SJCRH30 (cell line): ENCODE measurements around the gene S100A16. TPM values are rescaled to one million over a fixed set of nuclear protein-coding genes. Genes with fewer than 3 reads are reported as not detected.

Source experiments
- DNase-seq, 2 experiments: peaks; one replicate each; pipeline ENCODE4 v3.0.0-alpha.2; 2015 to 2020
- H3K27ac ChIP-seq: fragments of 250-450 bp; sonication (Bioruptor Pico); 2 replicates; pipeline ENCODE4 v1.5.1; 2020; ENCODE audit warnings: mild to moderate bottlenecking, moderate library complexity
- H3K27me3 ChIP-seq: fragments of 250-450 bp; sonication (Bioruptor Pico); 2 replicates; pipeline ENCODE4 v1.5.1; 2020; ENCODE audit warnings: mild to moderate bottlenecking, moderate library complexity
- H3K36me3 ChIP-seq: fragments of 250-450 bp; sonication (Bioruptor Pico); 2 replicates; pipeline ENCODE4 v1.5.1; 2020; ENCODE audit warnings: mild to moderate bottlenecking, moderate library complexity
- H3K4me1 ChIP-seq: fragments of 250-450 bp; sonication (Bioruptor Pico); 2 replicates; pipeline ENCODE4 v1.5.1; 2020; ENCODE audit warnings: mild to moderate bottlenecking, moderate library complexity
- H3K4me3 ChIP-seq: fragments of 250-450 bp; sonication (Bioruptor Pico); 2 replicates; pipeline ENCODE4 v1.5.1; 2020; ENCODE audit warnings: mild to moderate bottlenecking, moderate library complexity
- H3K9me3 ChIP-seq: fragments of 250-450 bp; sonication (Bioruptor Pico); replicated peaks from 2 replicates; pipeline ENCODE4 v1.5.1; 2020; ENCODE audit warnings: mild to moderate bottlenecking, moderate library complexity
- total RNA-seq: library from RNA; depleted of rRNA; stranded (reverse); fragments of >200 nt; shearing (Covaris generic); gene quantifications from 2 replicates; pipeline ENCODE4 v1.2.3, GENCODE V29; 2014

Gene S100A16
- total RNA-seq, 1 experiment from 2014 or later = 46.6 TPM

GRCh38 chr1:153614906-153615305 is 2.0 kb upstream of the S100A16 start:
- H3K27me3 ChIP-seq = no peaks in the 10 kb centered on the region
- no peak for DNase-seq
- H3K4me3 ChIP-seq = no peak overlapping the region
- peaks cover 7% of the 10 kb centered on the region for H3K36me3 ChIP-seq
- peaks cover 8% of the 10 kb centered on the region for H3K4me1 ChIP-seq
- H3K27ac ChIP-seq = no peak overlapping the region
- H3K9me3 ChIP-seq = no peaks in the 10 kb centered on the region

- Histone ChIP-seq H3K9me3 (no peaks in the 10 kb centered on the region), H3K36me3 (peaks cover 2% of the 10 kb centered on the region), H3K27me3 (no peaks in the 10 kb centered on the region), H3K4me1 (peaks cover 13% of the 10 kb centered on the region), H3K4me3 (no peak overlapping the region), H3K27ac (no peak overlapping the region)
- no peak for DNase-seq
Measured at GRCh38 chr1:153614189-153614900, 1.4 kb upstream of the S100A16 start.

- no peaks in the 10 kb centered on the region for H3K27me3 ChIP-seq
- H3K9me3 ChIP-seq = no peaks in the 10 kb centered on the region
- peaks cover 22% of the 10 kb centered on the region for H3K4me1 ChIP-seq
- peak overlapping the region; percentile 59 for H3K4me3 ChIP-seq
- DNase-seq = no peak
- no peaks in the 10 kb centered on the region for H3K36me3 ChIP-seq
- no peak overlapping the region for H3K27ac ChIP-seq
Measured at GRCh38 chr1:153613406-153613805, 469 bp upstream of the S100A16 start.

- DNase-seq = no peak
- Histone ChIP-seq H3K4me1 (peaks cover 34% of the 10 kb centered on the region), H3K27me3 (no peaks in the 10 kb centered on the region), H3K4me3 (peak overlapping the region; percentile 59), H3K9me3 (no peaks in the 10 kb centered on the region), H3K27ac (peak overlapping the region; percentile 39), H3K36me3 (no peaks in the 10 kb centered on the region)
Measured at GRCh38 chr1:153612111-153612754, 704 bp downstream of the S100A16 start.

- Histone ChIP-seq H3K9me3 (no peaks in the 10 kb centered on the region), H3K4me1 (peaks cover 37% of the 10 kb centered on the region), H3K27me3 (no peaks in the 10 kb centered on the region), H3K36me3 (no peaks in the 10 kb centered on the region), H3K27ac (no peak overlapping the region), H3K4me3 (no peak overlapping the region)
- DNase-seq = no peak
Measured at GRCh38 chr1:153611356-153611755, 1.6 kb downstream of the S100A16 start.

GRCh38 chr1:153610811-153611301 is 2.1 kb downstream of the S100A16 start:
- Histone ChIP-seq H3K27ac (no peak overlapping the region), H3K4me3 (no peak overlapping the region), H3K4me1 (peaks cover 36% of the 10 kb centered on the region), H3K36me3 (no peaks in the 10 kb centered on the region), H3K27me3 (no peaks in the 10 kb centered on the region), H3K9me3 (no peaks in the 10 kb centered on the region)
- DNase-seq = no peak

GRCh38 chr1:153610334-153610733 is 2.6 kb downstream of the S100A16 start:
- DNase-seq = no peak
- Histone ChIP-seq H3K36me3 (no peaks in the 10 kb centered on the region), H3K27ac (no peak overlapping the region), H3K4me3 (no peak overlapping the region), H3K27me3 (no peaks in the 10 kb centered on the region), H3K9me3 (no peaks in the 10 kb centered on the region), H3K4me1 (peaks cover 33% of the 10 kb centered on the region)

- DNase-seq = no peak
- H3K9me3 ChIP-seq = no peaks in the 10 kb centered on the region
- H3K4me1 ChIP-seq = peaks cover 33% of the 10 kb centered on the region
- peak overlapping the region; percentile 95 for H3K27ac ChIP-seq
- H3K4me3 ChIP-seq = peak overlapping the region; percentile 40; the same call in 1 of the 2 replicates
- no peaks in the 10 kb centered on the region for H3K27me3 ChIP-seq
- no peaks in the 10 kb centered on the region for H3K36me3 ChIP-seq
Measured at GRCh38 chr1:153609585-153609907, 3.4 kb downstream of the S100A16 start.

GRCh38 chr1:153608742-153609584 is 4.0 kb downstream of the S100A16 start:
- Histone ChIP-seq H3K36me3 (no peaks in the 10 kb centered on the region), H3K4me1 (peaks cover 33% of the 10 kb centered on the region), H3K27me3 (no peaks in the 10 kb centered on the region), H3K9me3 (no peaks in the 10 kb centered on the region), H3K4me3 (peak overlapping the region; percentile 40), H3K27ac (peak overlapping the region; percentile 95)
- DNase-seq = peak; percentile 74 to 77

- Histone ChIP-seq H3K4me1 (peaks cover 33% of the 10 kb centered on the region), H3K27ac (peak overlapping the region; percentile 95), H3K27me3 (no peaks in the 10 kb centered on the region), H3K36me3 (no peaks in the 10 kb centered on the region), H3K4me3 (peak overlapping the region; percentile 40), H3K9me3 (no peaks in the 10 kb centered on the region)
- peak; percentile 31 to 52 for DNase-seq
Measured at GRCh38 chr1:153608089-153608682, 4.8 kb downstream of the S100A16 start.

- Histone ChIP-seq H3K4me3 (no peak overlapping the region), H3K4me1 (peaks cover 33% of the 10 kb centered on the region), H3K27ac (no peak overlapping the region; the same call in 1 of the 2 replicates), H3K36me3 (no peaks in the 10 kb centered on the region), H3K9me3 (no peaks in the 10 kb centered on the region), H3K27me3 (no peaks in the 10 kb centered on the region)
- DNase-seq = no peak
Measured at GRCh38 chr1:153607381-153607780, 5.6 kb downstream of the S100A16 start.

GRCh38 chr1:153606194-153606593 is 6.7 kb downstream of the S100A16 start:
- Histone ChIP-seq H3K4me1 (peaks cover 30% of the 10 kb centered on the region), H3K27ac (no peak overlapping the region), H3K4me3 (no peak overlapping the region), H3K9me3 (no peaks in the 10 kb centered on the region), H3K36me3 (no peaks in the 10 kb centered on the region), H3K27me3 (no peaks in the 10 kb centered on the region)
- DNase-seq = no peak

- Histone ChIP-seq H3K9me3 (no peaks in the 10 kb centered on the region), H3K4me3 (no peak overlapping the region), H3K4me1 (peaks cover 27% of the 10 kb centered on the region), H3K36me3 (no peaks in the 10 kb centered on the region), H3K27me3 (no peaks in the 10 kb centered on the region), H3K27ac (no peak overlapping the region)
- DNase-seq = no peak
Measured at GRCh38 chr1:153602749-153603148, 10.2 kb downstream of the S100A16 start.

GRCh38 chr1:153599847-153600246 is 13.1 kb downstream of the S100A16 start:
- H3K27ac ChIP-seq = peak overlapping the region; percentile 84
- DNase-seq = no peak
- no peaks in the 10 kb centered on the region for H3K27me3 ChIP-seq
- no peaks in the 10 kb centered on the region for H3K36me3 ChIP-seq
- H3K9me3 ChIP-seq = no peaks in the 10 kb centered on the region
- no peak overlapping the region for H3K4me3 ChIP-seq
- peaks cover 18% of the 10 kb centered on the region for H3K4me1 ChIP-seq
